ENCODE measurements around the gene MESP1.

The MESP1 gene

DNA sequence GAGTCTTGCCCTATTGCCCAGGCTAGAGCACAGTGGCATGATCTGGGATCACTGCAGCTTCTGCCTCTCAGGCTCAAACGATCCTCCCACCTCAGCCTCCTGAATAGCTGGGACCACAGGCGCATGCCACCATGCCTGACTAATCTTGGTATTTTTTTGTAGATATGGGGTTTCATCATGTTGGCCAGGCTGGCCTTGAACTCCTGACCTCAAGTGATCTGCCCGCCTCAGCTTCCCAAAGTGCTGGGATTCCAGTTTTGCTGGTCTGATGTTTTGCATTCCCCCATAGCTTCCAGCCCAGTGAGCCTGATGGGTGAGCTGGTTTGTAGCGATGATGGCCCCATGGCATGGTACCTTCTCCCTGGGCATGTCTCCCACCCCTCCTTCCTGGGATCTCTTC is 4.7 kb upstream of the MESP1 start:
- no peak for DNase-seq

DNA sequence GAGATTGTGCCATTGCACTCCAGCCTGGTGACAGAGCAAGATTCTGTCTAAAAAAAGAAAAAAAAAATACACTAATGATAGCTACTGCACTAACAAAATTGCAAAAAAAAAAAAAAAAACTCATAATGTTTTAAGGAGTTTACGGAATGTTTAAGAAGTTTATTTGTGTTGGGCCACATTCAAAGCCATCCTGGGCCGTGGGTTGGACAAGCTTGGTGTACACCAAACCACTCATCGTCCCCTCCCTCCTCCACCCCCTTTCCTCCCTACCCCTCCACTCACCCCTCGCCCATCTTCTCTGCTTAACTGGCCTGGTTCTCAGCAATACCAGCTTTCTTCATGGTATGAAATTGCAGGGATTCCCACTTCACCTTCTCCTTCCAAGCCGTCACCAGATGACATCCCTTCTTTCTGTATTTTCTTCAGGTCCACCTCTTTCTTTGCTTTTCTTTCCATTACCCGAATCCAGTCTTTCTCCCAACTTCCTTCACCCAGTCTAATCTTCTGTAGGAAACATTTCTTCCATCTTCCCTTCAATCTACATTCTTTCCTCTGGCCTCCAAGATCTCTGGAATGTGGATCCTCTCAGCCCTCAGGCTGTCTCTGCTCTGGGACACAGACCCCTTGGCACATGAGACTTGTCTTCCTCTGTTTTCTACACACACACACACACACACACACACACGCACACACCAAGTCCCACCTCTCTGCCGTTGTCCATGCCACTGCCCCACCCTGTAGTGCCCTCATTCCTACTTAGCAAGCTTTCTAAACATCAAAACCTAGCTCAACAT is 3.5 kb upstream of the MESP1 start:
- DNase-seq, result no peak

DNA sequence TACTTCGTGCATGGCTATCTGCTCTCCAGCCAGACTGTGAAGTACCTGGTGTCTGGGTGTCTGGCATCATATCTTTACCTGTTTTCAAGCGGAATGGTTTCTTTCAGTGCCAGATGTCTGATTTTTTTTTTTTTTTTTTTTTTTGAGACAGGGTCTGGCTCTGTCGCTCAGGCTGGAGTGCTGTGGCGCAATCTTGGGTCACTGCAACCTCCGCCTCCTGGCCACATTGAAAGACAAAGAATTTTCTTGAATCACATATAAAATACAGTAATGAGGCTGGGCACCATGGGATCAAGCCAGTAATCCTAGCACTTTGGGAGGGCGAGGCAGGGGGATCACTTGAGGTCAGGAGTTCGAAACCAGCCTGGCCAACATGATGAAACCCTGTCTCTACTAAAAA is 2.8 kb upstream of the MESP1 start:
- no peak for DNase-seq

DNA sequence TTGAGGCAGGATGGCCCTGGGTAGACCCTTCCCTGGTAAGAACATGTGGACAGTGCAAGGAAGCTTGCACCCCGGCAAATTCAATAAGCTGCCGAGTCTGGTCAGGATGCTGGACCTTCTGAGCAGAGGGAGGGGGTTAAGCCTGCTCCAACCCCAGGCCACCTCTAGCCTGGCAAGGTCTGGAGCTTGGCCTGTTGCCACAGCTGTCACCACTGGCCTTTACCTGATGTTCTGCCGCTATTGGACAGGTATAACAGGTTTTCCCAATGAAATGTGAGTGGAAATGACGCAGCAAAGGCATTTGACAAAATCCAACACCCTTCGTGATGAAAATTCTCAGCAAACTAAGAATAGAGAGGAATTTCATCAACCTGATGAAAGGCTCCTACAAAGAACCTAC is 699 bp upstream of the MESP1 start:
- no peak for DNase-seq

DNA sequence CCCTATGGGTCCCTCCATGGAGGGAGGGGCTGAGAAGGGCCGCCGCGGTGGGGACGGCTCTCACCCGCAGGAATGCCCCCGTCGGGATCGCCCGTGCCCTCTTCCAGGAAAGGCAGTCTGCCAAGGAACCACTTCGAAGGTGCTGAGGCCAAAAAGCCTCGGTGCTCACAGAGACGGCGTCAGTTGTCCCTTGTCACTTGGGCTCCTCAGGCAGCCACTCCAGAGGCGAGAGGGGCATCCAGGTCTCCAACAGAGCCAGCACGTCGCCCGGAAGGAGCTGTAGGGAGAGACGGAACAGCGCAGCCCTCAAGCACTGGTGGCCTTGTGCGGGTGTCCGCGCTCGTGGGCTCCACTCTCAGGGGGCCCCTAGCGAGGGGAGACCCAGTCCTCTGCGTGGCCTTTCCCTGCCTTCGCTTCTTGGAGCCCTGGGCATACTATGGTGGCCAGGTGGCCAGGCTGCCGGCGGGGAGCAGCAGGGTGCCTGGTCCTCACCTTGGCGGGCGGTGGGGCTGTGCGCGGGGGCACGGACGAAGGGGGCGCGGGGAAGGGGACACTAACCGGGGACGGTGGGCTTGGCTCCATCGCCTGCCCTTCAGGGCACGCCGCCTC is 994 bp downstream of the MESP1 start:
- DNase-seq, result no peak

DNA sequence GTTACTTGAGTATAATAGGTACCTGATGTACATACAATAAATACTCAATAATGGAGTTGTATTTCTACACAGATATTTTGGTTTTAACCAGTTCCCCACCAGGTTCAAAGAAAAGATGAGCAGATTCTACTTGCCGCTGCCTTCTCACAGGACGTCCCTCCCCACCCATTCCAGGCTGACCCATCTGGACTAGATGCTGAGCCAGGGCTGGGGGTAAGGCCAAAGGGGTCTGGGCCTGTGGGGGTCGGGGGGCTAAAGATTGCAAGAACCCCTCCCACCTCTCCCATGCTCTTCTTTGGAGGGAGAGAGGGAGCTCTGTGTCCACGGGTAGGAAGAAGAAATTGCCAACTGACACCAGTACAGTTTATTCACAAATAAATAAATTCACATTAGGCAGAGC is 1.5 kb downstream of the MESP1 start:
- DNase-seq, result no peak

DNA sequence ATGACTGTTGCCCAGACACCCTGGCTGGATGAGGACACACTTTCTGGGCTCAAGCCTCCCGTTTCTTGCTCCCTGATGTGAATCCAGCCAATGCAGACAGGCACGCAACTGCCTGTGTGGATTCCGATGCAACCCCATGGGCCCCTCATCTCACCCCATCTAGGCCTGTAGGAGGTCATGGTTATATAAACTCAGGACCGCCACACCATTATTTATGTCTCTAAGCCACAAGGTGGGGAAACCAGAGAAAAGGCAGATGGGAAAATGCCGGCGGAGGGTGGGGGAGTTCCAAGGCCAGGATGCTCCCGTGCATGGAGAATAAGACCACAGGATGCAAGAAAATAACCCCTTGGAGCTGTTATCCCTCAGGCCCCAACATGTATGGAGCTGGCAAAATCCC is 2.0 kb downstream of the MESP1 start:
- no peak for DNase-seq

DNA sequence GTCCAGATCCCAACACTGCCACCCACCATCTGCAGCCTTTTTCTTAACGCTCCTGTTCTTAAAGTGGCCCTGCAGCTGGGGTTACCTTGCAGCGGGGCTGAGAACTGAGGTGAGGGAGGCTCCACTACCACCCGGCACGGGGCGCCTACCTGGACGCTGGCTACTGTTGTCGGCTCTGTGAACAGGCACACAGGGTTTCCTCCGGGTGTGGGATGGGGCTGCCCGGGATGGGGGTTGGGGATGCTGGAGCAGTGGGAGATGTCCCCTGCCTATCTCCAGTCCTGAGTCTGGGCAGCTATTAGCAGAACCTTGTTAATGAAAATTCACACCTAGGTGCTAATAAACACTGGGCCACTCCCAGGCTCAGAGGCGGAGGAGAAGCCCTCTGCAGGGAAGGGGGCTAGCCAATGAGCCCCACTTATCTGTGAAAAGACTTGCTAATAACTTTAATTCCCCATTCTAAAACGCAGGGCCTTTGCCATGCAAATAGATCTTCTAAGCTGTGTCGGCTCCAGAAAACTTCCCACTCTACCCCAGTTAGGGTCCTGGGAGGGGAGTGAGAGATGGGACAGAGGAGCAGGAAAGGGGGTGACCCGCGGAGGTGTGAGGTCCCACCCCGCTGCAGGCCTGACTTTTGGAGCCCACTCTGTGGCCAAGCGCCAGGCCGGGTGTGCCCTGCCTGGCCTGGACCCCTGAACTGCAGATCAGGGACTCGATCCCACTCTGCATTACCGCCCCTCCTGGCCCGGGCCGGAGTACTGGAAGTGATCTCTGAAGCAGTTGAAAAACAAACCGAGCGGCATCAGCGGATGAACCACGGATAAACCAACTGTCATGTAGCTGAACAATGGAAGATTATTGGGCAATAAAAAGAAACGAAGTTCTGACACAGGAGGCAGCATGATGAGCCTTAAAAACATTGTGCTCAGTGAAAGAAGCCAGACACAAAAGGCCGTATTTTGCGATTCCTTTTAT is 3.1 kb downstream of the MESP1 start:
- DNase-seq, result no peak

DNA sequence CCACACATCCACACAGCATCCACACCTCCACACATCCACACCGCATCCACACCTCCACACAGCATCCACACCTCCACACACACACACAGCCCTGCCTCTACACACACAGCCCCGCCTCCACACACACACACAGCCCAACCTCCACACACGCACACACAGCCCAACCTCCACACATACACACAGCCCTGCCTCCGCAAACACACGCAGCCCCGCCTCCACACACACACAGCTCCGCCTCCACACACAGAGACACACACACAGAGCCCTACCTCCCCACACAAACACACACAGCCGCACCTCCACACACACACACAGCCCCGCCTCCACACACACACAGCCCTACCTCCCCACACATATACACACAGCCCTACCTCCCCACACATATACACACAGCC is 4.7 kb downstream of the MESP1 start:
- no peak for DNase-seq

DNA sequence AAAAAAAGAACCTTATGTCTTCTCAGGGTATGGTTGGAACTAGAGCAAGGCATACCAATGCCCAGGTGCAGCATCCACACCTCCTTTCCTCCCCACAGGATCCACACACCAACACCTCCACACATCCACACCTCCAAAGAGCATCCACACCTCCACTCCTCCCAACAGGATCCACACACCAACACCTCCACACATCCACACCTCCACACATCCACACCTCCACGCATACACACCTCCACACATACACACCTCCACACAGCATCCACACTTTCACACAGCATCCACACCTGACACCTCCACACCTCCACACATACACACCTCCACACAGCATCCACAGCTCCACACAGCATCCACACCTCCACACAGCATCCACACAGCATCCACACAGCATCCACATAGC is 5.3 kb downstream of the MESP1 start:
- no peak for DNase-seq

DNA sequence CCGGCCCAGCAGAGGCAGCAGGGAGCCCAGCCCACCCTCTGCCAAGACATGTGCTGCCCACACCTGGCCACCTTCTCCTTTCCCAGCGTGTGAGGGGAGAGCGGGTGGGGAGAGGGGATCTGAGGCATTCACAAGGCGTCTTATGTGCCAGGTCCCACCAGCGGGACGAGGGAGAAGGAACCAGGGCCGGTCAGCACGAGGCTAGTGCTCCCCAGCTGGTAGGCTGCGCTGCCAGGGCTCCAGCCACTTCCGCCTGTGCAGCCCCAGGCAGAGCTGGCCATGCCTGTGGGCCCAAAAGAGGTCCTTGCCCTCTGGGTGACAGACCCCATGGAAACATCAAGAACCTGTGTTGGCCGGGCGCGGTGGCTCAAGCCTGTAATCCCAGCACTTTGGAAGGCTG is 5.9 kb downstream of the MESP1 start:
- no peak for DNase-seq

DNA sequence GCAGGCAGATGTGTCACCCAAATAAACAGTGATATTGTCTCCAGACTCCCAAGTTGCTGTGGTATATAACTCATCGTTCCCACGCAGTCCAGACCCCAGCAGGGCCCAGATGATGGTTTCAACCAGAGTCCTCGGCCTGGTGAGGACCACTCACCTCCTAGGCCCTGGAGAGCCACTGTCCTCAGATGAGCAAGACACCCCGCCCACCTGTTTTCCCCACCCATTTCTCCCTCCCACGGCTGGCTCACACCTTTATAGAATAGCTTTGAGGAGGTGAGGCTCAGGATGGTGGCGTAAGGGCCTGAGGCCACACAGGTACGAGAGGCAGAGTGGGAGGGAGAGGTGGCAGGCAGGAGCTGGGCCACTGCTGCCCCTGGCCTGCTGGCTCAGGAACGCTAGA is 7.5 kb downstream of the MESP1 start:
- DNase-seq, result no peak

DNA sequence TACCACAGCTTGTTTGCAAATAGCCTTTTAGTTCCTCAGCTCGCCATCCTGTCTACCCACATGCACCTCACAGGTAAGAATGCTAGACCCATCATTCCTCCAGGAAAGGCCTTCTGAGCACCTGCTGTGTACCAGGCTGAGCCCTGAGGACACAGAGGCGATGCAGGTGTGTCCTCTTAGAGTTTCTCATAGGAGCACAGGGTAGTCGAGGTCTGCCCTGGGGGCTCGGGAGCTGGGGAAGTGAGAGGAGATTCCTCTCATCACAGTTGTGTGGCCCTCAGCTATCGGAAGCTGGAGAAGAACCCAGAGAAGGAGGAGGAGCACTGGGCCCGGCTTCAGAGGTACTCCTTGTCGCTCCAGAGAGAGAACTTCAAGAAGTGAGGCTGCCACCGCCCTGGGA is 8.0 kb downstream of the MESP1 start:
- no peak for DNase-seq

DNA sequence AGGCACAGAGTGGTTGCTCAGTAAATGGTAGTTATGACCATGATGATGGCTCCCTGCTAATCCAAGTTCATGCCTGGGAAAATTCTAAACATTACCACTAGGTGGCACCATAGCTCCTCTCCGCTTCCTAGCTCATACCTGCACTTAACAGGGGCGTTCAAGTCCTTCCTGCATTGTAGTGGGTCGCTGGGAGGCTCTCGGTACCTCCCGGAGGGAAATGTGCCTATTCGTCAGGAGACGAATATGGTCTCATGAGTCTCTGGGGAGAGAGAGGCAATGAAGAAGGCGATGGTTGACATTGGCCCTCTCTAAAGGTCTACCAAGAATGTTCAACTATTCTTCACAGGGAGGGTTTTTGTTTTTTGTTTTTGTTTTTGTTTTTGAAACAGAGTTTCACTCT is 10.9 kb downstream of the MESP1 start:
- DNase-seq, result peak; percentile 23

DNA sequence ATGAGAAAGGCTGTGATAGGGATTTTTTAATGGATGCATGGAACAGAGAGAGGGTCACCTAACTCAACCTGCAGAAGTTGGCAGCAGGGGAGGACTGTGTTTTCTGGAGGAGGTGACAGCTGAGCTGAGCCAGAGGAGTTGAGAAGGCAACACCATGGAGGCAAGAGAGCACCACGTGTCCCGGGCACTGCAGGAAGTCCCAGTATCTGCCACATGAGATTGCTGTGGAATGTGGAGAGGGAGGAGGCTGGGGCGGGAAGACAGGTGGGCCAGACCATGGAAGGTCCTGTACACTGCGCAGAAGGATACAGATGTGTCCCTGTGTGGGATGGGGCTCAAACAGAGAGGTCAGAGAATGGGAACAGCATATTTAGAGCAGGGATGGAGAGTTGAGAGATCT is 15.3 kb downstream of the MESP1 start:
- DNase-seq, result no peak

DNA sequence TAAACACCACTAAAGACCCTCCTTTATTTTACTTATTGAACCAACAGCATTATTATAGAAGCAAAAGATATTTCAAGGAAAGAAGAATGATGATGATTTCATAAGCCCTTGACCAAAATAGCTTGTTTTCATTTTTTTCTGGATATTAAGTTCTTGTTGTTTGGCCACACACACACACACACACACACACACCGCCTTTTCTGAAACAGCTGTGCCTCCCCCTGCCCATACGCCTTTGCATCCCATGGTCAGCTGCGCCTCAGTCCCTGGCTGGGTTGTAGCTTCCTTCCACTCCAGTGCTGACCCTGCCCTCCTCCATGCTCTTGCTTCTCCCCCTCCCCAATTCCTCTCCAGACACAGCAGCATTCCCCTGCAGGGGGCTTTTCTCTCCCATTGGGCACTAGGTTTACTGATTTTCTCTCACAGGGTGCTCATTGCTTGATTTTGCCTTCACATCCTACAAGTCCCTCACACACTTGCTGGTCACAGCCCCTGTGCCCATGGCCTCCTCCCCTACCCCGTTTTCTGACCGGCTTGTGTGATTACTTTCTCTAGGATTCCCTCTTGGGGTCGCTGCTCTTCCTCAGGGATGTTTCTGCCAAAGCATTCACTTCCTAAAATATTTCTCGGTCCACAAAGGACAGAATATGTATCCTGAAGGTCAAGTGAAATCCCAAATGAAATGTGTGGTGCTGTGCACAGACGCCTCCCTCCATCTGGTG is 18.4 kb downstream of the MESP1 start:
- DNase-seq, result no peak

DNA sequence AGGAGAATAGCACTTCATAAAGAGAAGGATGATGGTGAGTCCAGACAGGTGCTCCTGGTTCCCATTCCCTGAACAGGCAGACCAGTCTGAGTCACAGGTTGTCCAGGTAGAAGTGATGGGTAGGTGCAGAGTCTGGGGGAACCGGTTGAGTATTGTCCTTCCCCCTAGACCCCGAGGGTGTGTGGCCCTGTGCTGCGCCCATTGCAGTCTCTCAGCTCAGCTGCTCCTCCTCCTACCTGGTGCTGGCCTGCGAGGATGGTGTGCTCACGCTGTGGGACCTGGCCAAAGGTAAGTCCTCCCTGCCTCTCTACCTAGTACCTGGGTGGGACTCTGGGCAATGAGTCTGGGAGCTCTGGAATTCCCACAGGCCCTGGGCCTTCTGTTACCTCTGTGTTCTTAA is 19.8 kb downstream of the MESP1 start:
- no peak for DNase-seq

DNA sequence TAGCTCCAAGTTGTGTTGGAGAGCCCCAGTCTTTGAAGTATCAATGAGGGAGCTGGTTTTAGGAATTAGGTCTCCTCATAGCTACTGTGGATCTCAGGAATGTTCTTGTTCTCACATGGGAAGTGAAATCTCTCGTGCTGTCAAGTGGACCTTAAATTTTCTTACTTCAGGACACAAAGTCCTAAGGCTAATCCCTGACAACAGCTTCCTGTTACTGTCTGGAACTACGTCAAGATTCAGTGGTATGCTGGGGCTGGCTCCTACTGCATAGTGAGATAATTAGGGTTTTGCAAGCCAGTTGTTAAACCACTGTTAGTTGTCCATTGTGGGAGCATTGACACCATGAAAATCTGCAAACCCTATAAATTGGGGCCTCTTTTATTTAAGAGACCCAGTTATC is 22.8 kb downstream of the MESP1 start:
- DNase-seq, result no peak

DNA sequence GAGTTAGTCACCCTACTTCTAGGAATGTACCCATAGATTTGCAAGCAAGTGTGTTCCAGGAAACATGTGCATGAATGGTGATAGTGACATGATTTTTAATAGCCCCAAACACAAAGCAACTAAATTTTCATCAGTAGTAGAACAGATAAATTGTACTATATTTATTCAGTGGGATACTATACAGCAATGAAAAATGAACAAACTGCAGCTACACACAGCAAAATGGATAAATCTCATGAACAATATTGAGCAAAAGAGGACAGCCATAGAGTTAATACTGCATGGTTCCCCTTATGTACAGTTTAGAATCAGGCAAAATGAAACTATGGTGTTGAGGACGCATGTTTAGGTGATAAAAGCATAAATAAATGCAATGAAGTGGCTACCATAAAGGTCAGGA is 26.0 kb downstream of the MESP1 start:
- no peak for DNase-seq

DNA sequence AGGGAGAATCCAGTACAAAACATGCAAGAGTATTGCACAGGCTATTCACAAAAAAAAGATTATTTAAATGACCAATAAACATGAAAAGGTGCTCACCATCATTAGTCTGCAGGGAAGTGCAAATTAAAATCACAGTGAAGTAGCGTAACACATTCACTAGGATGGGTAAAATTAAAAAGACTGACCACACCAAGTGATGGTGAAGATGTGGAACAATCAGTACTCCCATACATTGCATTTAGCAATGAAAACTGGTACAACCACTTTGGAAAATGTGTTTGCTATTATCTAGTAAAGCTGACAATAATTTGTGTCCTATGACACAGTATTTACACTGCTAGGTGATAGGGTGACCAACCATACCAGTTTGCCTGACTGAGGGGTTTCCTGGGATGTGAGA is 26.4 kb downstream of the MESP1 start:
- DNase-seq, result no peak

DNA sequence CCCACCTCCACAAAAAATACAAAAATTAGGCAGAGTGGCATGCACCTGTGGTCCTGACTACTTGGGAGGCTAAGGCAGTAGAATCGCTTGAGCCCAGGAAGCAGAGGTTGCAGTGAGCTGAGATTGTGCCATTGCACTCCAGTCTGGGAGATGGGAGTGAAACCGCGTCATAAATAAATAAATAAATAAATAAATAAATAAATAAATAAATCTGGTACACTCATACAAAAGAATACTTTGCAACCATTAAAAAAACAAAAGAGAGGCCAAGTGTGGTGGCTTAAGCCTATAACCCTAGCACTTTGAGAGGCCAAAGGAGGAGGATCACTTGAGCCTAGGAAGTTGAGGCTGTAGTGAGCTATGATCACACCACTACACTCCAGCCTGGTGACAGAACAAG is 28.0 kb downstream of the MESP1 start:
- DNase-seq, result no peak

DNA sequence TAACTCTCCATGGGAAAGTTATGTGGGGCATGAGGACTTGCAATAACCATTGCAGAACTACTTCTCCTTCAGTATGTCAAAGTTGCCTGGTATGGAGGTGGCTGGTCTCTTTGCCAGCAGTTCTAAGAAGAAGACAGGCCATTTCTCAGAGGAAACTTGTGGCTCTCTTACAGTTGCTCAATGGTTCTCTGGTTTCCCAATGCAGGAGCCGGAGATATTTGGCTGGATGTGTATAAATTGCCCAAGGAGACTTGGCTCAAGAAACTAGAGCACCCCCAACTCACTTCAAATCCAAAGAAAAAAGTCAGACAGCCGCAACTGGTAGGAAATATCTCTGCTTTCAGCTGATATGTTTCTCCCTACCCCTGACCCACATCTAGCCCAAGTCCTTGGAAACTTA is 36.3 kb downstream of the MESP1 start:
- no peak for DNase-seq

DNA sequence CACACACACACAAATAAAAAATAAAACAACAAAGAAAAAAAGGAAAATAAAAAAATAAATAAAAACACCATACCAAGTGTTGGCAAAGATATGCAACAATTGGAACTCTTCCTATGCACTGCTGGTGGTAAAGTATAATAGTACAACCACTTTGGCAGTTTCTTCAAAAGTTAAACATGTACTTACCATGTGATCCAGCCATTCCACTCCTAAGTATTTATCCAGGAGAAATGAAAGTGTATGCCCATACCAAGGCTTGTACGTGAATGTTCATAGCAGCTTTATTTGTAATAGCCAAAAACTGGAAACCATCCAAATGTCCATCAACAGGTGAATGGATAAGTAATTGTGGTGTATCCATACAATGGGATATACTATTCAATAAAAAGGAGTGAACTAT is 43.5 kb downstream of the MESP1 start:
- DNase-seq, result no peak

Data from stimulated activated CD4-positive, alpha-beta T cell treated with anti-CD3 and anti-CD28 coated beads, Interleukin-4, amount 100 ng/mL, for 1 hour (primary cell).